Activated CD4-positive, alpha-beta memory T cell treated with anti-CD3 and anti-CD28 coated beads for 36 hours (primary cell): ENCODE data around the gene TMEM222. TPM values are rescaled to one million over a fixed set of nuclear protein-coding genes. Genes with fewer than 3 reads are reported as not detected.

Source experiments
- CTCF ChIA-PET: fragments of 350-600 bp; sonication (Branson Sonifier 250); formaldehyde crosslinking; loops from one replicate; lab custom pipeline; 2021; ENCODE audit warnings: antibody characterized with exemption, inconsistent platforms; lab: Charles Lee
- POLR2A ChIA-PET: fragments of 350-600 bp; sonication (Branson Sonifier 250); formaldehyde crosslinking; loops from one replicate; lab custom pipeline; 2021; ENCODE audit warnings: antibody characterized with exemption; lab: Charles Lee
- DNase-seq: peaks from one replicate; pipeline ENCODE4 v3.0.0-alpha.2; 2020
- H3K27ac Mint-ChIP-seq: one replicate; pipeline ENCODE4 v1.8.0; 2021; ENCODE audit warnings: mixed read lengths
- H3K27me3 Mint-ChIP-seq: one replicate; pipeline ENCODE4 v1.8.0; 2021; ENCODE audit warnings: mixed read lengths
- H3K36me3 Mint-ChIP-seq: one replicate; pipeline ENCODE4 v1.8.0; 2021; ENCODE audit warnings: mixed read lengths
- H3K4me1 Mint-ChIP-seq: one replicate; pipeline ENCODE4 v1.8.0; 2021; ENCODE audit warnings: low read depth, mixed read lengths
- H3K4me3 Mint-ChIP-seq: one replicate; pipeline ENCODE4 v1.8.0; 2021; ENCODE audit warnings: mild to moderate bottlenecking, mixed read lengths
- H3K9me3 Mint-ChIP-seq: one replicate; pipeline ENCODE4 v1.8.0; 2021; ENCODE audit warnings: mixed read lengths
- intact Hi-C: fragments of 100-400 bp; cut with micrococcal nuclease; formaldehyde crosslinking; loops from one replicate; pipeline ENCODE4 v1.15.1; 2023
- total RNA-seq, 2 experiments: library from RNA; stranded (reverse); gene quantifications; one replicate each; pipeline ENCODE4 v1.2.3, GENCODE V29; 2021

Gene TMEM222
- total RNA-seq, 2 experiments from 2014 or later: 22.8 to 24.6 TPM

GRCh38 chr1:27353166-27353565 lies 31.2 kb downstream of the TMEM222 start:
- Mint-ChIP-seq H3K4me3 (no peak overlapping the region), H3K27ac (no peak overlapping the region), H3K27me3 (no peaks in the 10 kb centered on the region), H3K4me1 (peaks cover 30% of the 10 kb centered on the region), H3K36me3 (no peaks in the 10 kb centered on the region), H3K9me3 (no peaks in the 10 kb centered on the region)
- intact Hi-C loops: no loop called here
- no peak for DNase-seq
- POLR2A ChIA-PET: interaction anchor here (1.2 kb wide), 1 partner anchor 12 kb away, joined by 4 read pairs; no protein-coding TSS in a partner anchor
- CTCF ChIA-PET: interaction anchor here (1.1 to 7.1 kb wide), 3 partner anchors 11 to 41 kb away, joined by 3 to 80 read pairs (median 16); partner anchors contain the start of gene SYTL1

- no peaks in the 10 kb centered on the region for H3K27me3 Mint-ChIP-seq
- intact Hi-C loops: no loop called here
- H3K27ac Mint-ChIP-seq: no peak overlapping the region
- no peak for DNase-seq
- peaks cover 30% of the 10 kb centered on the region for H3K4me1 Mint-ChIP-seq
- H3K9me3 Mint-ChIP-seq: no peaks in the 10 kb centered on the region
- ChIA-PET POLR2A (no interaction called here), CTCF (interaction anchor here (0.6 to 7.1 kb wide), 5 partner anchors 11 to 48 kb away, joined by 3 to 80 read pairs (median 3); partner anchors contain the start of genes MAP3K6 and SYTL1)
- H3K4me3 Mint-ChIP-seq: no peak overlapping the region
- H3K36me3 Mint-ChIP-seq: no peaks in the 10 kb centered on the region
Measured at GRCh38 chr1:27353629-27354028, 31.7 kb downstream of the TMEM222 start.

DNA sequence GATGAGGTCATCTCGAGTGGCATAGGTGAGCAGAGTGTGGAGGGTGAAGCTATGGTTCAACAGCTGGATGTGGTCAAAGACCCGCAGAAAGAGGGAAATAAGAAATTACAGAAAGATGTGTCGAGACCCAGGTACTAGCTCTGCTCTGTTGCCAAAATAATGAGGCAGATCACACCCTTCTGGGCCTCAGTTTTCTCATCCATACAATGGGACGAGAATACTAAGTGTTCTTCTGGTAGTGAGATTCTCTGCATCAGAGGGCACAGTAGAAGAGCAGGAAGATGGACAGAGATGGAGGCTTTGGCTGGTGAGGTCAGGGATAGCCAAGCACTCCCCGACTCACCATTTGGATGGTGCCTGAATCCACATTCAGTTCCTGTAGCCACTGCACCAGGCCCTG lies 33.7 kb downstream of the TMEM222 start:
- peaks cover 43% of the 10 kb centered on the region for H3K4me1 Mint-ChIP-seq
- intact Hi-C loops: loop anchor here (2.0 kb wide), 1 partner anchor 13 kb away; the partner anchor contains the start of gene SYTL1
- H3K27ac Mint-ChIP-seq: peak overlapping the region; percentile 23
- no peaks in the 10 kb centered on the region for H3K9me3 Mint-ChIP-seq
- CTCF ChIA-PET: interaction anchor here (1.3 to 7.1 kb wide), 8 partner anchors 10 to 61 kb away, joined by 3 to 80 read pairs (median 36); partner anchors contain the start of genes MAP3K6 and SYTL1
- no peak overlapping the region for H3K4me3 Mint-ChIP-seq
- H3K36me3 Mint-ChIP-seq: no peaks in the 10 kb centered on the region
- POLR2A ChIA-PET: no interaction called here
- no peaks in the 10 kb centered on the region for H3K27me3 Mint-ChIP-seq
- no peak for DNase-seq

DNA sequence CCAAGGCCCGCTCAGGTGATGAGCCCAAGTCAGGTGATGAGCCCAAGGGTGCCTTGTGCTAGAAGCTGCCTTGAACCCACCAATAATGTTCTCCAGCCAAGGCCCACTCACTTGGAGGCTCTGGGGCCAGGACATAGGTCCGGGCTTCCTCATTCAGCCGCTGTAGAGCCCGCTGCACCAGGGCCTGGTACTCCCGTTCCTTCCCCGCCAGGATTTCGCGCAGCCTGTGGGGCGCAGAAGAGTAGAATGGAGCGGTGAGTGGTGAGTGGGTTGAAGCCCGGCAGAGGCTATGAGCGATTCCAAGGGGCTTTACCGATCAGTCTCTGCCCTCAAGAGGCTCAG lies 34.3 kb downstream of the TMEM222 start:
- peak overlapping the region; percentile 68 for H3K4me3 Mint-ChIP-seq
- intact Hi-C loops: loop anchor here (2.0 kb wide), 1 partner anchor 13 kb away; the partner anchor contains the start of gene SYTL1
- ChIA-PET CTCF (interaction anchor here (0.6 to 7.1 kb wide), 13 partner anchors 10 to 450 kb away, joined by 3 to 80 read pairs (median 26); partner anchors contain the start of genes GPR3, MAP3K6 and SYTL1), POLR2A (interaction anchor here (2.0 kb wide), 1 partner anchor 10 kb away, joined by 11 read pairs; the partner anchor contains the start of gene MAP3K6)
- DNase-seq: no peak
- no peaks in the 10 kb centered on the region for H3K9me3 Mint-ChIP-seq
- no peaks in the 10 kb centered on the region for H3K36me3 Mint-ChIP-seq
- peaks cover 43% of the 10 kb centered on the region for H3K4me1 Mint-ChIP-seq
- no peaks in the 10 kb centered on the region for H3K27me3 Mint-ChIP-seq
- H3K27ac Mint-ChIP-seq: peak overlapping the region; percentile 8

DNA sequence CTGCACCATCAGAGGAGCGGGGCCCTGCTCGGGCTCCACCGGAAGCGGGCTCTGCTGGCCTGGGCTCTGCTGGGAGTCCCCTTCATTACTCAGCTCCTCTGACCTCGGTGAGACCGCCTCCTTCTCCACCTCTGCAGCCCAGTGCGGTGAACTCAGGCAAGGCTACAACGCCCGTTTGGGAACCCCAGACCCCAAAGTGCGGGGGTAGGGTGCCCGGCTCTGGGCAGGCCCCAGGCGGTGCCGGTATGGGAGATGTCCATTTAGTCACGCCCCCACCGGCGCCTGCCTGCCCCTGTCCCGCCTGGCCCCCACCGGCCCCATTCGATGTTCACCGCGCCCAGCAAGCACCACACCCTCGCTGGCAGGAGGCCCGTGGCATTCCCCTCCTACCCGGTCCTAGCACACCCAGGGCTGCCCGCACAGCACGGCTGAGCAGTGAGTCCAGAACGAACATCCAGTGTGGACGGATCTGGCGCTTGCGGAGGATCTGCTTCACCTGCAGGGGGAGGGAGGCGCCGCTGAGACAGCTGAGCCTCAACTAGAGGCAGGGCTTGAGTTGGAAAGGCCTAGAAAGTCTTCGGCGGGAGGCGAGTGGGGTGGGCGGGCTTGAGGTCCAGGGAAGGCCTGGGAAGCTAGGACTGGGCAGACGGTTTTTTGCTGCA lies 34.8 kb downstream of the TMEM222 start:
- Mint-ChIP-seq H3K27me3 (no peaks in the 10 kb centered on the region), H3K27ac (peak overlapping the region; percentile 81), H3K9me3 (no peaks in the 10 kb centered on the region), H3K4me1 (peaks cover 43% of the 10 kb centered on the region), H3K4me3 (peak overlapping the region; percentile 68), H3K36me3 (no peaks in the 10 kb centered on the region)
- DNase-seq: peak; percentile 69
- ChIA-PET CTCF (interaction anchor here (0.6 to 7.1 kb wide), 26 partner anchors 9 to 450 kb away, joined by 3 to 80 read pairs (median 8); partner anchors contain the start of genes AHDC1, CD164L2, GPR3 and IFI6), POLR2A (interaction anchor here (2.0 kb wide), 1 partner anchor 9 kb away, joined by 11 read pairs; the partner anchor contains the start of gene MAP3K6)
- intact Hi-C loops: loop anchor here (1.0 to 2.0 kb wide), 2 partner anchors 14 to 36 kb away; partner anchors contain the start of genes GPR3 and SYTL1

DNA sequence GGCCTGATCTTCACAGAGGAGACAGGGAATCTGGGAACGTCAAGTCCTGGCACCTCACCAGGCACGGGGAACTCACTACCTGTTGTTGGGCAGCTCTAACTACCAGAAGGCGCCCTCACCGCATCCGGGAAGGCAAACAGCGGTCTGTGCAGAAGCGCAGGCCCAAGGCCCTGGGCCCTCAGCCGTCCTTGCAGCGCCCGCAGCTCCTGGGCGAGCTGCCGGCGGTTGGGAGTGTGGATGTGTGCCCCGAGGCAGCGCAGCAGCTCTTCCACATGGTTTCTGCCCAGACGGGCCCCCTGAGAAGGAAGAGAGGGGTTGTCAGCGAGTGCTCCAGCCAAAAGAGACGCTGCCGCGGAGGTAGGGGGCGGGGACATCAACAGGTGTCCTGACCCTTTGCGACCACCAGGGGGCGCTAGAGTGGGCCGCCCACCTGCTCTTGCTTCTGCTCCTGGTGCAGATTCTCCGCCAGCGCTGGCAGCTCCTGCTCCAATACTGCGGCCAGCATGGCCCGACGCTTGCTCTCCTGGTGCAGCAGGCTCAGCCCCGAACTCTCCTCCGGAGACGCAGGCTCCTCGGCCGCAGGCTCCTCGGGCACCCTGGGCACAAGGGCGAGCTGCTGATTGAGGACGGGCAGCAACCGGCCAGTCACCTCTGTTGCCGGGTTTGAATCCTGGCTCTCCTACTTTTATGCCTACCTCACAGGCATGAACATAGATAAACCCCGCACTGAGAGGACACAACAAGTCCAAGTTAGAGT lies 35.5 kb downstream of the TMEM222 start:
- ChIA-PET POLR2A (interaction anchor here (2.0 kb wide), 1 partner anchor 8 kb away, joined by 11 read pairs; the partner anchor contains the start of gene MAP3K6), CTCF (interaction anchor here (0.6 to 7.1 kb wide), 28 partner anchors 9 to 697 kb away, joined by 3 to 80 read pairs (median 7); partner anchors contain the start of genes AHDC1, CD164L2, GPR3 and IFI6)
- peak overlapping the region; percentile 68 for H3K4me3 Mint-ChIP-seq
- H3K4me1 Mint-ChIP-seq: peaks cover 43% of the 10 kb centered on the region
- H3K27ac Mint-ChIP-seq: peak overlapping the region; percentile 81
- H3K27me3 Mint-ChIP-seq: no peaks in the 10 kb centered on the region
- H3K9me3 Mint-ChIP-seq: no peaks in the 10 kb centered on the region
- intact Hi-C loops: loop anchor here (1.0 to 2.0 kb wide), 2 partner anchors 15 to 35 kb away; partner anchors contain the start of genes GPR3 and SYTL1
- DNase-seq: peak; percentile 89
- H3K36me3 Mint-ChIP-seq: no peaks in the 10 kb centered on the region

DNA sequence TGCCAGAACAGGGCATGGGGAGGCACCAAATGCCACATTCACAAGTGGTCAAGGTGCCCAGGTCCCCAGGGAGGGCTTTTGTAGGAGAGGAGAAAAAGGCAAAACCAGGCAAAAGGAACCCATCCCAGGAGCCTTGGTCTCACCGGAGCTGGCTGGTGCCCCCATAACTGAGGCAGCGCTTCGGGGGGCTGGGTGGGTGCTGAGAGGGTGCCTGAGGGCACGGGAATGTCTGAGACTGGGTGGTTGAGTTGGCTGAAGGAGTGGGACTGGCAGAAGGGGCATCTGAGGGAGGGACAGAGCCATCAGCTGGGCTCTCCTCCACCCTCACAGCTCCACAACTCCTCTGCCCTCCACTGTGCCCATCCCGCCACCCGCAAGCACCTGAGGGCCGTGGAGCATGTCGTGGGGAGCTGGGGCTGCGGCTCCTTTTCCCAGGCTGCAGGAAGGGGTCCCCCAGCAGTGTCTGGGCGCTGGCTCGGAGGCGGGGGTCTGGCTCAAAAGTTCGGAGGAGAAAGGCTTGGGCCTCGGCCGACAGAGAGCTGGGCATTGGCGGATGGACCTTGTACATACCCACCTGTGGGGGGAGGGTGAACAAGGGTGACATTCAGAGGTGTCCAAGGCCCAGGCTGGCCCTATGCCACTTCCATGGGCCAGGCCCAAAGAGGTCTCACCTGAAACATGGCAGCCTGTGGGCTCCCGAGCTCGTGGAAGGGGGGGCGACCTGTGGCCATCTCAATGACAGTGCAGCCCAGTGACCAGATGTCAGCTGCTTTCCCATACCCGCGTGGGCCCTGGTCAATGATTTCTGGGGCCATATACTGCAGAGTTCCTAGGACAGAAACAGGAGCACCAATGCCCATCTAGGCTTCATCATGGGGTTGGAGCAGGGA lies 36.3 kb downstream of the TMEM222 start:
- Mint-ChIP-seq H3K27ac (no peak overlapping the region), H3K4me1 (peaks cover 43% of the 10 kb centered on the region), H3K27me3 (no peaks in the 10 kb centered on the region), H3K9me3 (no peaks in the 10 kb centered on the region), H3K4me3 (peak overlapping the region; percentile 68), H3K36me3 (no peaks in the 10 kb centered on the region)
- no peak for DNase-seq
- intact Hi-C loops: no loop called here
- POLR2A ChIA-PET: interaction anchor here (2.0 kb wide), 1 partner anchor 8 kb away, joined by 11 read pairs; the partner anchor contains the start of gene MAP3K6
- CTCF ChIA-PET: interaction anchor here (0.6 to 7.1 kb wide), 23 partner anchors 8 to 696 kb away, joined by 3 to 80 read pairs (median 16); partner anchors contain the start of genes AHDC1, CD164L2, FCN3 and GPR3

GRCh38 chr1:27358928-27359313 lies 37.0 kb downstream of the TMEM222 start:
- no peak overlapping the region for H3K27ac Mint-ChIP-seq
- peaks cover 41% of the 10 kb centered on the region for H3K4me1 Mint-ChIP-seq
- no peak for DNase-seq
- CTCF ChIA-PET: interaction anchor here (0.6 to 7.1 kb wide), 13 partner anchors 7 to 304 kb away, joined by 3 to 80 read pairs (median 31); partner anchors contain the start of genes AHDC1, CD164L2, FCN3 and GPR3
- no peaks in the 10 kb centered on the region for H3K9me3 Mint-ChIP-seq
- no peaks in the 10 kb centered on the region for H3K36me3 Mint-ChIP-seq
- peak overlapping the region; percentile 9 for H3K4me3 Mint-ChIP-seq
- intact Hi-C loops: no loop called here
- no peaks in the 10 kb centered on the region for H3K27me3 Mint-ChIP-seq
- POLR2A ChIA-PET: no interaction called here

- CTCF ChIA-PET: interaction anchor here (4.2 to 7.1 kb wide), 4 partner anchors 17 to 246 kb away, joined by 31 to 80 read pairs (median 44); partner anchors contain the start of genes AHDC1 and SYTL1
- POLR2A ChIA-PET: no interaction called here
- H3K4me1 Mint-ChIP-seq: peaks cover 44% of the 10 kb centered on the region
- DNase-seq: no peak
- H3K9me3 Mint-ChIP-seq: no peaks in the 10 kb centered on the region
- no peaks in the 10 kb centered on the region for H3K36me3 Mint-ChIP-seq
- intact Hi-C loops: no loop called here
- H3K27ac Mint-ChIP-seq: no peak overlapping the region
- peak overlapping the region; percentile 66 for H3K4me3 Mint-ChIP-seq
- no peaks in the 10 kb centered on the region for H3K27me3 Mint-ChIP-seq
Measured at GRCh38 chr1:27359822-27360158, 37.8 kb downstream of the TMEM222 start.

- Mint-ChIP-seq H3K27ac (no peak overlapping the region), H3K4me1 (peaks cover 48% of the 10 kb centered on the region), H3K9me3 (no peaks in the 10 kb centered on the region), H3K36me3 (no peaks in the 10 kb centered on the region), H3K4me3 (peak overlapping the region; percentile 66), H3K27me3 (no peaks in the 10 kb centered on the region)
- intact Hi-C loops: no loop called here
- peak; percentile 50 for DNase-seq
- ChIA-PET POLR2A (no interaction called here), CTCF (interaction anchor here (4.2 to 7.1 kb wide), 4 partner anchors 18 to 246 kb away, joined by 31 to 80 read pairs (median 44); partner anchors contain the start of genes AHDC1 and SYTL1)
Measured at GRCh38 chr1:27360159-27361043, 38.4 kb downstream of the TMEM222 start.
